Gastrocnemius medialis (tissue), 4 donors: ENCODE results near the gene TWIST2. TPM values are rescaled to one million over a fixed set of nuclear protein-coding genes. Genes with fewer than 3 reads are reported as not detected.

Experiments
- ATAC-seq, 2 donors: fragments of 150-250 bp; one replicate each; pipeline ENCODE4 v1.9.1; 2016
- DNase-seq, 2 donors: peaks; one replicate each; pipeline ENCODE4 v3.0.0-alpha.2; 2019
- H3K27ac ChIP-seq, 4 donors: fragments of 200-600 bp; sonication (generic); 1 replicate in 1 of 4; 2 replicates in 3 of 4; pipeline ENCODE4 v1.5.1; 2016 to 2018; ENCODE audit warnings: mild to moderate bottlenecking in 2 of 4, moderate library complexity in 1 of 4
- H3K27me3 ChIP-seq, 3 donors: fragments of 200-600 bp; sonication (generic) in 2 of 3; 1 replicate in 1 of 3; 2 replicates in 2 of 3; pipeline versions ENCODE4 v1.5.1 to v1.6.0; 2016 to 2019; ENCODE audit warnings: mild to moderate bottlenecking in 1 of 3, moderate library complexity in 1 of 3
- H3K36me3 ChIP-seq, 2 donors: fragments of 200-600 bp; sonication (generic) in 1 of 2; one replicate each; pipeline ENCODE4 v1.5.1; 2017 to 2018
- H3K4me1 ChIP-seq, 2 donors: fragments of 200-600 bp; sonication (generic) in 1 of 2; one replicate each; pipeline ENCODE4 v1.5.1; 2016 to 2017; ENCODE audit warnings: mild to moderate bottlenecking in 2 of 2
- H3K4me3 ChIP-seq, 4 donors: fragments of 200-600 bp; sonication (generic) in 3 of 4; 1 replicate in 1 of 4; 2 replicates in 3 of 4; pipeline ENCODE4 v1.5.1; 2016 to 2019; ENCODE audit warnings: mild to moderate bottlenecking in 2 of 4
- H3K9me3 ChIP-seq, 3 donors: fragments of 200-600 bp; sonication (generic) in 2 of 3; 1 replicate in 1 of 3; 2 replicates in 2 of 3; pipeline ENCODE4 v1.5.1; 2016 to 2019
- CTCF ChIP-seq, 5 experiments: fragments of 450-650 bp in 3 of 5; fragments of 200-600 bp in 2 of 5; sonication (generic) in 2 of 5; IDR thresholded peaks in 4 of 5; conservative IDR thresholded peaks in 1 of 5; 1 replicate in 4 of 5; 2 replicates in 1 of 5; pipeline ENCODE4 v1.5.1; 2016 to 2019; ENCODE audit warnings: antibody characterized with exemption in 5 of 5, mild to moderate bottlenecking in 3 of 5, moderate library complexity in 3 of 5
- POLR2A ChIP-seq, 2 donors: fragments of 450-650 bp; IDR thresholded peaks; one replicate each; pipeline ENCODE4 v1.6.1; 2017; ENCODE audit warnings: antibody characterized with exemption in 2 of 2, mild to moderate bottlenecking in 2 of 2, moderate library complexity in 2 of 2
- in situ Hi-C, 4 donors: fragments of 200-750 bp; cut with MboI; loops; one replicate each; pipeline versions ENCODE4 v1.15.0 to v1.8.0; 2017; ENCODE audit warnings: low sequenced_read_pairs in 4 of 4
- intact Hi-C: fragments of 100-400 bp; cut with DNase I; formaldehyde crosslinking; loops from one replicate; pipeline ENCODE4 v1.15.1; 2023; ENCODE audit warnings: low total_unique reads
- total RNA-seq, 4 donors: library from RNA; depleted of rRNA; stranded (reverse); fragments of >200 nt; gene quantifications; one replicate each; pipeline versions ENCODE4 v1.1.0 to v1.2.3, GENCODE V29; 2016

The TWIST2 gene
- total RNA-seq, 4 donors from 2014 or later = 1.9 to 9.3 (median 2.2) TPM

DNA sequence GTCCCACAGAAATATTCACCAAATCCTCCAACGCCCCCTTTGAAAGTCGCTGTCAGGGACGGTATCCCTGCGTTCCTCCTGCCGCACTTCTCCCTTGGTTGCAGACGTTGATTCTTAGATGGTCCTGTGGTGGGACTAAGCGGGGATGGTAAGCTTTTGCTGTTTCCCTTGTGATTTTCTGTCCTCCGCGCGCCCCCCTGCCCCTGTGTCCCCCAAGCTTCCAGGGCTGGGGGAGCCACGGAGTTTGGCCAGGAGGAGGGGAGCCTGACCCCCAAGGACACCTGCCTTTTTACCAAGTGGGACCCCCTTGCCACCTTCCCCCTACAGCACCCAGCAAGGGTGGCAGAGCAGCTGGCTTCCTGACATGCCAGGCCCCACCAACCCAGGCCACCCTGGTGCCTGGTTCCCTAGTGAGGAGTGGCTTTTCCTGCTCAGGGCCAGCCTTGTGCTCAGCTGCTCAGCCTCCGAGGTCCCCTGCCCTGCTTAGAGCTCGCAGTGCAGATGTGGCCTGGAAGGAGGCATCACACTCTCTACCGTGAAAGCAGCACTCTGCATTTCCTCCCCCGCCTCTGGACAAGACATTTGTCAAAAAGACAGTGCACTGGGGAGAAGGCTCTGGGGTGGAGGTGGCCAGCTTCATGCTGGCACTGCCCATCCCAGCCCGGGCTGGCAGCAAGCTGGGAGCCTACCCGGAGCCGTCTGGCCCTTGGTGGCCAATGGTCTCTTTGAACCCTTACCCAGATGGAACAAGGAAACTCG is 49.4 kb downstream of the TWIST2 start:
- Histone ChIP-seq H3K4me3 (no peak overlapping the region), H3K9me3 (no peaks in the 10 kb centered on the region), H3K27ac (no peak overlapping the region), H3K4me1 (no peaks in the 10 kb centered on the region), H3K27me3 (peaks cover 3 to 16% (median 4%) of the 10 kb centered on the region in 3 donors), H3K36me3 (no peaks in the 10 kb centered on the region)
- DNase-seq (no peak), ATAC-seq (no peak)
- intact Hi-C loops (no loop called here), in situ Hi-C loops (no loop called here)
- TF ChIP-seq POLR2A (IDR thresholded peaks at IDR 0.05) (no peak), CTCF (IDR thresholded peaks at IDR 0.05 in 4 of 5, conservative IDR thresholded peaks at IDR 0.05 in 1 of 5) (no peak)

GRCh38 chr2:238897911-238898311 is 50.0 kb downstream of the TWIST2 start:
- TF ChIP-seq POLR2A (IDR thresholded peaks at IDR 0.05) (no peak), CTCF (IDR thresholded peaks at IDR 0.05 in 4 of 5, conservative IDR thresholded peaks at IDR 0.05 in 1 of 5) (no peak)
- DNase-seq (no peak), ATAC-seq (no peak)
- Histone ChIP-seq H3K4me3 (no peak overlapping the region), H3K27ac (no peak overlapping the region), H3K27me3 (peaks cover 3 to 16% (median 4%) of the 10 kb centered on the region in 3 donors), H3K9me3 (no peaks in the 10 kb centered on the region), H3K36me3 (no peaks in the 10 kb centered on the region), H3K4me1 (no peaks in the 10 kb centered on the region)
- intact Hi-C loops (no loop called here), in situ Hi-C loops (no loop called here)

GRCh38 chr2:238898534-238899281 is 50.8 kb downstream of the TWIST2 start:
- TF ChIP-seq CTCF (IDR thresholded peaks at IDR 0.05 in 4 of 5, conservative IDR thresholded peaks at IDR 0.05 in 1 of 5) (no peak), POLR2A (IDR thresholded peaks at IDR 0.05) (no peak)
- Histone ChIP-seq H3K4me1 (no peaks in the 10 kb centered on the region), H3K27me3 (peaks cover 3 to 16% (median 4%) of the 10 kb centered on the region in 3 donors), H3K4me3 (no peak overlapping the region), H3K27ac (no peak overlapping the region), H3K9me3 (no peaks in the 10 kb centered on the region), H3K36me3 (no peaks in the 10 kb centered on the region)
- in situ Hi-C loops (no loop called here), intact Hi-C loops (no loop called here)
- ATAC-seq (no peak), DNase-seq (no peak)

DNA sequence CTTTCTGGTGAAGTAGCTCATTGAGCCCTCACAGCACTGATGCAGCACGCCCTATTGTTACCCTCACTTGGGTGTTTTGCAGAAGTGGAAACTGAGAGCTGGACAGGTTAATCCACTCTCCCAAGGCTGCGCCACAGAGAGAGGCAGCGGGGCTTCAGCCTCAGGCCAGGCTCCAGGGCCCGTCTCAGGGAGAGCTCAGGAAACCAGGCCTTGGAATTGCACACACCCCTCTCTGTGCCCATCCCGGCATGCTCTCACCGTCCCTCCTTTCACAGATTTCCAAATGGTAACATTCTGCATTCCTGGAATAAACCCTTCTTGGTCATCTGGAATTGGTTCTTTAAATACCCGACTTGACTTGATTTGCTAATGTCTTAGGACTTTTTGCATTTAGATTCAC is 51.5 kb downstream of the TWIST2 start:
- H3K36me3 ChIP-seq = no peaks in the 10 kb centered on the region
- no peak for DNase-seq
- in situ Hi-C loops = no loop called here
- no peak overlapping the region for H3K4me3 ChIP-seq
- H3K4me1 ChIP-seq = no peaks in the 10 kb centered on the region
- no peak overlapping the region for H3K27ac ChIP-seq
- H3K9me3 ChIP-seq = no peaks in the 10 kb centered on the region
- intact Hi-C loops = no loop called here
- H3K27me3 ChIP-seq = peaks cover 3 to 16% (median 4%) of the 10 kb centered on the region in 3 donors
- TF ChIP-seq POLR2A (IDR thresholded peaks at IDR 0.05) (no peak), CTCF (IDR thresholded peaks at IDR 0.05 in 4 of 5, conservative IDR thresholded peaks at IDR 0.05 in 1 of 5) (no peak)
- no peak for ATAC-seq
